Endothelial cell of umbilical vein (primary cell): ENCODE results near the gene SPSB1. TPM values are rescaled to one million over a fixed set of nuclear protein-coding genes. Genes with fewer than 3 reads are reported as not detected.

Source experiments
- BruUV-seq: library from RNA; stranded (reverse); fragments of 400-500 nt; replicated peaks from 2 replicates; lab custom pipeline; 2021; lab: Mats Ljungman, UMichigan
- CTCF ChIA-PET: fragments of 300-600, 350-600 bp; sonication (Branson Sonifier 250); formaldehyde crosslinking; loops from one replicate; lab custom pipeline; 2021; ENCODE audit warnings: antibody characterized with exemption, inconsistent platforms; lab: Charles Lee
- POLR2A ChIA-PET: fragments of 300-600, 350-600 bp; sonication (Branson Sonifier 250); formaldehyde crosslinking; loops from one replicate; lab custom pipeline; 2021; ENCODE audit warnings: antibody characterized with exemption, inconsistent platforms; lab: Charles Lee
- DNase-seq: peaks from one replicate; pipeline ENCODE4 v3.0.0-alpha.2; 2011; ENCODE audit warnings: low read depth, low spot score
- FAIRE-seq: peaks from 2 replicates; lab custom pipeline; 2011; peaks lifted over from hg19 to GRCh38; lab: Jason Lieb, UNC
- H2AFZ ChIP-seq: 2 replicates; pipeline ENCODE4 v1.6.0; 2012; ENCODE audit warnings: low read depth, low read length, control low read depth, inconsistent platforms
- H3K27ac ChIP-seq: 2 replicates; pipeline ENCODE4 v1.5.1; 2011; ENCODE audit warnings: low read depth, mild to moderate bottlenecking, control low read depth, low read length, moderate library complexity; ENCODE audit not compliant: insufficient read depth
- H3K27me3 ChIP-seq, 2 experiments: 2 replicates each; pipeline versions ENCODE4 v1.6.0 to v1.6.1; 2011; ENCODE audit warnings: low read length in 2 of 2, mixed read lengths in 1 of 2; ENCODE audit not compliant: control insufficient read depth in 2 of 2, insufficient read depth in 2 of 2
- H3K36me3 ChIP-seq, 2 experiments: 2 replicates in 1 of 2; 3 replicates in 1 of 2; pipeline ENCODE4 v1.5.1; 2011; ENCODE audit warnings: low read length in 2 of 2, mild to moderate bottlenecking in 1 of 2, moderate library complexity in 1 of 2; ENCODE audit not compliant: control insufficient read depth in 2 of 2, insufficient read depth in 2 of 2; ENCODE audit errors: extremely low read depth in 1 of 2
- H3K4me1 ChIP-seq: 3 replicates; pipeline ENCODE4 v1.5.1; 2011; ENCODE audit warnings: mild to moderate bottlenecking, low read length; ENCODE audit not compliant: control insufficient read depth, insufficient read depth; ENCODE audit errors: extremely low read depth
- H3K4me2 ChIP-seq: 2 replicates; pipeline ENCODE4 v1.6.1; 2011; ENCODE audit warnings: low read length, control low read depth, mixed read lengths; ENCODE audit not compliant: insufficient read depth
- H3K4me3 ChIP-seq, 3 experiments: fragments of 200-600 bp in 1 of 3; sonication (generic), shearing (Covaris generic) in 1 of 3; replicated peaks in 1 of 3; 2 replicates each; pipeline ENCODE4 v1.5.1; 2011 to 2016; ENCODE audit warnings: control low read depth in 3 of 3, low read length in 3 of 3, mild to moderate bottlenecking in 2 of 3, inconsistent platforms in 1 of 3, low read depth in 1 of 3, moderate library complexity in 1 of 3; ENCODE audit not compliant: insufficient read depth in 1 of 3
- H3K79me2 ChIP-seq: 2 replicates; pipeline ENCODE4 v1.6.0; 2012; ENCODE audit warnings: low read length, inconsistent platforms; ENCODE audit not compliant: control insufficient read depth, insufficient read depth
- H3K9ac ChIP-seq: replicated peaks from 2 replicates; pipeline ENCODE3; 2011; ENCODE audit warnings: low read length, control low read depth; ENCODE audit not compliant: insufficient read depth; ENCODE audit errors: extremely low read depth
- H3K9me1 ChIP-seq: replicated peaks from 3 replicates; pipeline ENCODE4 v1.6.0; 2011; ENCODE audit warnings: mild to moderate bottlenecking, low read length; ENCODE audit not compliant: control insufficient read depth, insufficient read depth; ENCODE audit errors: extremely low read depth
- H3K9me3 ChIP-seq: replicated peaks from 2 replicates; pipeline ENCODE4 v1.5.1; 2012; ENCODE audit warnings: low read length, inconsistent platforms; ENCODE audit not compliant: control insufficient read depth, insufficient read depth
- H4K20me1 ChIP-seq: replicated peaks from 2 replicates; pipeline ENCODE3; 2011; ENCODE audit warnings: mild to moderate bottlenecking, low read length; ENCODE audit not compliant: control insufficient read depth, insufficient read depth; ENCODE audit errors: extremely low read depth
- CTCF ChIP-seq, 2 donors: IDR thresholded peaks; 1 replicate in 1 of 2; 2 replicates in 1 of 2; pipeline ENCODE4 v1.5.1; 2011; ENCODE audit warnings: low read length in 2 of 2, mild to moderate bottlenecking in 2 of 2, moderate library complexity in 2 of 2, control low read depth in 1 of 2, inconsistent platforms in 1 of 2, low read depth in 1 of 2; ENCODE audit not compliant: insufficient read depth in 1 of 2; ENCODE audit errors: extremely low read depth in 1 of 2
- EZH2 ChIP-seq: IDR thresholded peaks from 2 replicates; pipeline ENCODE4 v1.6.1; 2012; ENCODE audit warnings: borderline replicate concordance, low read depth, mild to moderate bottlenecking, moderate library complexity, low read length, inconsistent platforms; ENCODE audit not compliant: severe bottlenecking
- FOS ChIP-seq: IDR thresholded peaks from 2 replicates; pipeline ENCODE4 v1.6.1; 2011; ENCODE audit warnings: mild to moderate bottlenecking, low read length, moderate library complexity, borderline replicate concordance; ENCODE audit not compliant: insufficient read depth
- GATA2 ChIP-seq: IDR thresholded peaks from 2 replicates; pipeline ENCODE4 v1.7.0; 2011; ENCODE audit warnings: low read depth, mild to moderate bottlenecking, moderate library complexity, mixed read lengths, low read length; ENCODE audit not compliant: insufficient read length, insufficient read depth
- JUN ChIP-seq: IDR thresholded peaks from 2 replicates; pipeline ENCODE4 v1.6.1; 2011; ENCODE audit warnings: borderline replicate concordance, low read depth; ENCODE audit not compliant: insufficient read length, insufficient read depth
- MAX ChIP-seq: IDR thresholded peaks from 2 replicates; pipeline ENCODE4 v1.6.1; 2011; ENCODE audit not compliant: insufficient read depth, insufficient read length
- MYC ChIP-seq: IDR thresholded peaks from one replicate; pipeline ENCODE4 v1.6.1; 2011; ENCODE audit warnings: mild to moderate bottlenecking, low read depth, low read length
- POLR2A ChIP-seq: IDR thresholded peaks from 2 replicates; pipeline ENCODE4 v1.6.1; 2012; ENCODE audit warnings: low read depth, mild to moderate bottlenecking, control low read depth, low read length
- POLR2AphosphoS5 ChIP-seq: IDR thresholded peaks from 2 replicates; pipeline ENCODE4 v1.6.1; 2012; ENCODE audit warnings: low read depth, mild to moderate bottlenecking, control low read depth, low read length, moderate library complexity; ENCODE audit not compliant: insufficient read depth
- dilution Hi-C: fragments of 300-500 bp; cut with MboI; formaldehyde crosslinking; loops from one replicate; pipeline ENCODE4 v1.15.0; 2019; ENCODE audit warnings: low sequenced_read_pairs; ENCODE audit not compliant: extremely low pct_ligation_motif_present
- intact Hi-C: fragments of 100-400 bp; cut with micrococcal nuclease; formaldehyde crosslinking; loops from one replicate; pipeline ENCODE4 v1.10.0; 2022
- polyA plus RNA-seq, 4 experiments: library from polyadenylated mRNA; depleted of rRNA in 3 of 4; stranded (reverse) in 3 of 4; unstranded in 1 of 4; fragments of >200 nt; gene quantifications; 2 replicates each; pipeline versions ENCODE4 v1.2.1 to v1.2.3, GENCODE V29; 2011 to 2012; ENCODE audit warnings: missing spikeins in 1 of 4
- total RNA-seq: library from RNA; stranded (reverse); gene quantifications from 2 replicates; pipeline ENCODE4 v1.2.3, GENCODE V29; 2021

Gene SPSB1
- total and polyA plus RNA-seq, 2 donors (not counting 3 experiments of a cell fraction or from before 2014, with no cell fraction given) = 41.9 to 61.2 TPM

GRCh38 chr1:9328201-9328600 is 35.5 kb downstream of the SPSB1 start:
- Histone ChIP-seq H2AFZ (no peak overlapping the region), H3K36me3 (peaks cover 0 to 29% of the 10 kb centered on the region in 2 experiments), H3K27ac (no peak overlapping the region), H3K4me3 (no peak overlapping the region), H3K9me3 (no peaks in the 10 kb centered on the region), H3K9me1 (no peaks in the 10 kb centered on the region), H3K4me2 (no peak overlapping the region), H3K79me2 (peaks cover 93% of the 10 kb centered on the region), H4K20me1 (peaks cover 5% of the 10 kb centered on the region), H3K4me1 (no peaks in the 10 kb centered on the region), H3K9ac (no peak overlapping the region), H3K27me3 (no peaks in the 10 kb centered on the region)
- intact Hi-C loops (no loop called here), dilution Hi-C loops (no loop called here)
- POLR2A ChIA-PET = no interaction called here
- CTCF ChIA-PET = interaction anchor here (1.0 kb wide), 1 partner anchor 127 kb away, joined by 3 read pairs; no protein-coding TSS in a partner anchor
- FAIRE-seq (no peak), DNase-seq (no peak)
- no TSS peak for BruUV-seq
- no peak for TF ChIP-seq EZH2
- TF ChIP-seq GATA2 = no peak
- TF ChIP-seq CTCF (IDR thresholded peaks at IDR 0.05; ENCODE audit: extremely low read depth in 1 of 2, insufficient read depth in 1 of 2, low read depth in 1 of 2, low read length in 2 of 2) = no peak
- TF ChIP-seq MAX = no peak
- TF ChIP-seq POLR2A = no peak
- TF ChIP-seq JUN = no peak
- no peak for TF ChIP-seq MYC
- TF ChIP-seq POLR2AphosphoS5 = no peak
- no peak for TF ChIP-seq FOS
